HepG2 (cell line): ENCODE data around the gene SEMA3F. TPM values are rescaled to one million over a fixed set of nuclear protein-coding genes. Genes with fewer than 3 reads are reported as not detected.

Source experiments
- FOSL2 ChIP-seq: sonication (generic); formaldehyde crosslinking; IDR thresholded peaks from 2 replicates; pipeline ENCODE4 v1.4.0; 2020; ENCODE audit warnings: missing genetic modification reagents
- HNF4G ChIP-seq, 2 experiments: sonication (generic) in 1 of 2; formaldehyde crosslinking in 1 of 2; IDR thresholded peaks; 2 replicates each; pipeline versions ENCODE4 v1.4.0 to v1.6.1; 2011 to 2020; ENCODE audit warnings: borderline replicate concordance in 2 of 2, low read depth in 2 of 2, mild to moderate bottlenecking in 2 of 2, low read length in 1 of 2, missing genetic modification reagents in 1 of 2, moderate library complexity in 1 of 2
- PAXIP1 ChIP-seq: sonication (generic); formaldehyde crosslinking; conservative IDR thresholded peaks from 2 replicates; pipeline ENCODE4 v1.4.0; 2020; ENCODE audit warnings: mild to moderate bottlenecking, missing genetic modification reagents, moderate library complexity
- SMAD3 ChIP-seq: sonication (generic); formaldehyde crosslinking; IDR thresholded peaks from 2 replicates; pipeline ENCODE4 v1.4.0; 2020; ENCODE audit warnings: missing genetic modification reagents
- SP5 ChIP-seq: IDR thresholded peaks from 2 replicates; pipeline ENCODE4 v1.6.1; 2016; ENCODE audit warnings: low read depth, borderline replicate concordance
- TEAD3 ChIP-seq: optimal IDR thresholded peaks from 2 replicates; pipeline ENCODE3; 2016; ENCODE audit warnings: borderline replicate concordance
- YEATS2 ChIP-seq: sonication (generic); formaldehyde crosslinking; IDR thresholded peaks from 2 replicates; pipeline ENCODE4 v1.4.0; 2020; ENCODE audit warnings: missing genetic modification reagents, borderline replicate concordance
- ZBTB44 ChIP-seq: sonication (generic); formaldehyde crosslinking; IDR thresholded peaks from 2 replicates; pipeline ENCODE4 v1.4.0; 2020; ENCODE audit warnings: missing genetic modification reagents
- ZFX ChIP-seq: sonication (generic); formaldehyde crosslinking; IDR thresholded peaks from 2 replicates; pipeline ENCODE4 v1.4.0; 2020; ENCODE audit warnings: mild to moderate bottlenecking, low read depth, missing genetic modification reagents, moderate library complexity
- ZFY ChIP-seq: sonication (generic); formaldehyde crosslinking; IDR thresholded peaks from 2 replicates; pipeline ENCODE4 v1.4.0; 2020; ENCODE audit warnings: missing genetic modification reagents
- ZNF331 ChIP-seq: sonication (generic); formaldehyde crosslinking; IDR thresholded peaks from 2 replicates; pipeline ENCODE4 v1.4.0; 2020; ENCODE audit warnings: missing genetic modification reagents
- ZNF530 ChIP-seq: sonication (generic); formaldehyde crosslinking; IDR thresholded peaks from 2 replicates; pipeline ENCODE4 v1.5.0; 2020; ENCODE audit warnings: low read depth, mild to moderate bottlenecking, missing genetic modification reagents
- ZNF674 ChIP-seq: sonication (generic); formaldehyde crosslinking; IDR thresholded peaks from 2 replicates; pipeline ENCODE4 v1.5.0; 2020; ENCODE audit warnings: low read depth, mild to moderate bottlenecking, missing genetic modification reagents
- polyA plus RNA-seq, 8 experiments: library from polyadenylated mRNA; depleted of rRNA in 3 of 8; stranded (reverse) in 7 of 8; unstranded in 1 of 8; fragments of >200 nt; fragmentation: Illumina TruSeq in 4 of 8; extraction: Trizol in 4 of 8; gene quantifications; 2 replicates each; pipeline versions ENCODE4 v1.2.1 to v1.2.3, GENCODE V29; 2011 to 2016; ENCODE audit warnings: low read depth in 4 of 8, missing spikeins in 1 of 8, mixed read lengths in 1 of 8; ENCODE audit not compliant: insufficient read depth in 1 of 8
- total RNA-seq, 5 experiments: library from RNA; depleted of rRNA; stranded (reverse); fragments of >200 nt; fragmentation: Illumina TruSeq; extraction: Trizol; gene quantifications; 2 replicates each; pipeline ENCODE4 v1.2.3, GENCODE V29; 2016; ENCODE audit warnings: low read depth in 1 of 5
- TF ChIP-seq, protein P1 (sequence below): sonication (generic); formaldehyde crosslinking; IDR thresholded peaks from 2 replicates; pipeline ENCODE4; 2020; ENCODE audit warnings: missing genetic modification reagents, mild to moderate bottlenecking, borderline replicate concordance
- TF ChIP-seq, protein P2 (sequence below): sonication (generic); formaldehyde crosslinking; IDR thresholded peaks from 2 replicates; pipeline ENCODE4 v1.5.1; 2020; ENCODE audit warnings: missing genetic modification reagents, mild to moderate bottlenecking, borderline replicate concordance
- TF ChIP-seq, protein P3 (sequence below): sonication (generic); formaldehyde crosslinking; conservative IDR thresholded peaks from 2 replicates; pipeline ENCODE4 v1.8.0; 2022; ENCODE audit warnings: missing genetic modification reagents

The SEMA3F gene
- total and polyA plus RNA-seq, 2 of the 13 experiments (the other 11 are each of a cell fraction or from before 2014, with no cell fraction given) = 7.6 to 17.2 TPM

DNA sequence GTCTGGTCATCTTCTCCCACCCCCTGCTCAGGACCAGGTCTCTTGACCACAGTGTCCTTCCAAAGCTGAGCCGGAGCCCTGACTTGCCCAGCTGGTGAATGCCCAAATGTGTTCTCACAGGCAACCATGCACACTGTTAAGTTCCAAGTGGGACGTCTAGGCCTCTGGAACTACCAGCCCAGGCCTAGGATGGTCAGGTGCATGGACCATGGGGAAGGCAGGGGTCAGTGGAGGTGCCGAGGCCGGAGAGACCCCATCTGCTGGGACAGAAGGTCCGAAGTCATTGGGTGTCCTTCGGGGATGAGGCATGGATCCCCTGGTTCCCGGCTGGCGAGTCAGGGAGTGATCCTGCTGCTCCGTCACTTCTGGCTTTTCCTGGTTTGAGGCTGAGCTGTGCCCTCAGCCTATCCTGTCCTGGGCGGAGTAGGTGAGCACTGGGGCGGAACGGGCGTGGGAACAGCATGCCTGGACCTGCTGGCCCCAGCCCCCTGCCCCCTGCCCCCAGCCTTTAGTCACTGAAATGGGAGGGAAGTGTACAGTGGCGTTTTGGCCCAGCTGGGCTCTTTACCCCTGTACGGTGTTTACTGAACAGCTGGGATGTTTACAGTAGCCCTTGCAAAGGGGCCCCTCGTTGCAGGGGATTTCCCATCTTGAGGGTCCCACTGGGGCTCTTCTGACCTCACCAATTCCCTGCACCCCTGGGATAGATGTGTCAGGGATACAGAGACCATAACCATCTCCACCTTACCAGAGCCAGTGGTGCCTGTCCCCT, 12.1 kb downstream of the SEMA3F start (continued):
- TF ChIP-seq ZBTB44 (no peak), FOSL2 (no peak), PAXIP1 (CRISPR knock-in tag) (peak; percentile 82), ZNF674 (CRISPR knock-in tag) (no peak), SP5 (CRISPR knock-in tag) (peak; percentile 85), HNF4G (IDR thresholded peaks at IDR 0.05; ENCODE audit: borderline replicate concordance, low read depth, low read length) (0 out of 2 replicates have a peak, but pooled peaks have one; percentile 15), HNF4G (CRISPR knock-in tag; IDR thresholded peaks at IDR 0.05; ENCODE audit: borderline replicate concordance, low read depth) (no peak), ZNF331 (CRISPR knock-in tag) (0 out of 2 replicates have a peak, but pooled peaks have one; percentile 14), ZNF530 (no peak), TEAD3 (peak; percentile 5), ZFY (CRISPR knock-in tag) (peak; percentile 53; the same call in 1 of the 2 replicates), YEATS2 (no peak), SMAD3 (CRISPR knock-in tag) (0 out of 2 replicates have a peak, but pooled peaks have one; percentile 38), ZFX (CRISPR knock-in tag) (peak; percentile 57)
- TF ChIP-seq, protein P1, sequence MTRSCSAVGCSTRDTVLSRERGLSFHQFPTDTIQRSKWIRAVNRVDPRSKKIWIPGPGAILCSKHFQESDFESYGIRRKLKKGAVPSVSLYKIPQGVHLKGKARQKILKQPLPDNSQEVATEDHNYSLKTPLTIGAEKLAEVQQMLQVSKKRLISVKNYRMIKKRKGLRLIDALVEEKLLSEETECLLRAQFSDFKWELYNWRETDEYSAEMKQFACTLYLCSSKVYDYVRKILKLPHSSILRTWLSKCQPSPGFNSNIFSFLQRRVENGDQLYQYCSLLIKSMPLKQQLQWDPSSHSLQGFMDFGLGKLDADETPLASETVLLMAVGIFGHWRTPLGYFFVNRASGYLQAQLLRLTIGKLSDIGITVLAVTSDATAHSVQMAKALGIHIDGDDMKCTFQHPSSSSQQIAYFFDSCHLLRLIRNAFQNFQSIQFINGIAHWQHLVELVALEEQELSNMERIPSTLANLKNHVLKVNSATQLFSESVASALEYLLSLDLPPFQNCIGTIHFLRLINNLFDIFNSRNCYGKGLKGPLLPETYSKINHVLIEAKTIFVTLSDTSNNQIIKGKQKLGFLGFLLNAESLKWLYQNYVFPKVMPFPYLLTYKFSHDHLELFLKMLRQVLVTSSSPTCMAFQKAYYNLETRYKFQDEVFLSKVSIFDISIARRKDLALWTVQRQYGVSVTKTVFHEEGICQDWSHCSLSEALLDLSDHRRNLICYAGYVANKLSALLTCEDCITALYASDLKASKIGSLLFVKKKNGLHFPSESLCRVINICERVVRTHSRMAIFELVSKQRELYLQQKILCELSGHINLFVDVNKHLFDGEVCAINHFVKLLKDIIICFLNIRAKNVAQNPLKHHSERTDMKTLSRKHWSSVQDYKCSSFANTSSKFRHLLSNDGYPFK = no peak
- TF ChIP-seq, protein P2, sequence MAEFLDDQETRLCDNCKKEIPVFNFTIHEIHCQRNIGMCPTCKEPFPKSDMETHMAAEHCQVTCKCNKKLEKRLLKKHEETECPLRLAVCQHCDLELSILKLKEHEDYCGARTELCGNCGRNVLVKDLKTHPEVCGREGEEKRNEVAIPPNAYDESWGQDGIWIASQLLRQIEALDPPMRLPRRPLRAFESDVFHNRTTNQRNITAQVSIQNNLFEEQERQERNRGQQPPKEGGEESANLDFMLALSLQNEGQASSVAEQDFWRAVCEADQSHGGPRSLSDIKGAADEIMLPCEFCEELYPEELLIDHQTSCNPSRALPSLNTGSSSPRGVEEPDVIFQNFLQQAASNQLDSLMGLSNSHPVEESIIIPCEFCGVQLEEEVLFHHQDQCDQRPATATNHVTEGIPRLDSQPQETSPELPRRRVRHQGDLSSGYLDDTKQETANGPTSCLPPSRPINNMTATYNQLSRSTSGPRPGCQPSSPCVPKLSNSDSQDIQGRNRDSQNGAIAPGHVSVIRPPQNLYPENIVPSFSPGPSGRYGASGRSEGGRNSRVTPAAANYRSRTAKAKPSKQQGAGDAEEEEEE (CRISPR knock-in tag) = no peak
- TF ChIP-seq, protein P3, sequence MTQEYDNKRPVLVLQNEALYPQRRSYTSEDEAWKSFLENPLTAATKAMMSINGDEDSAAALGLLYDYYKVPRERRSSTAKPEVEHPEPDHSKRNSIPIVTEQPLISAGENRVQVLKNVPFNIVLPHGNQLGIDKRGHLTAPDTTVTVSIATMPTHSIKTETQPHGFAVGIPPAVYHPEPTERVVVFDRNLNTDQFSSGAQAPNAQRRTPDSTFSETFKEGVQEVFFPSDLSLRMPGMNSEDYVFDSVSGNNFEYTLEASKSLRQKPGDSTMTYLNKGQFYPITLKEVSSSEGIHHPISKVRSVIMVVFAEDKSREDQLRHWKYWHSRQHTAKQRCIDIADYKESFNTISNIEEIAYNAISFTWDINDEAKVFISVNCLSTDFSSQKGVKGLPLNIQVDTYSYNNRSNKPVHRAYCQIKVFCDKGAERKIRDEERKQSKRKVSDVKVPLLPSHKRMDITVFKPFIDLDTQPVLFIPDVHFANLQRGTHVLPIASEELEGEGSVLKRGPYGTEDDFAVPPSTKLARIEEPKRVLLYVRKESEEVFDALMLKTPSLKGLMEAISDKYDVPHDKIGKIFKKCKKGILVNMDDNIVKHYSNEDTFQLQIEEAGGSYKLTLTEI (CRISPR knock-in tag) = no peak
